ENCODE results near the gene RBM47. TPM values are rescaled to one million over a fixed set of nuclear protein-coding genes. Genes with fewer than 3 reads are reported as not detected.

RBM47 gene
- total RNA-seq, 1 donor from 2014 or later = 3.8 TPM

GRCh38 chr4:40626183-40626990, 3.3 kb downstream of the RBM47 start:
- intact Hi-C loops (cut with micrococcal nuclease) = loop anchor here (1.0 kb wide), 1 partner anchor 93 kb away; no protein-coding TSS in a partner anchor

DNA sequence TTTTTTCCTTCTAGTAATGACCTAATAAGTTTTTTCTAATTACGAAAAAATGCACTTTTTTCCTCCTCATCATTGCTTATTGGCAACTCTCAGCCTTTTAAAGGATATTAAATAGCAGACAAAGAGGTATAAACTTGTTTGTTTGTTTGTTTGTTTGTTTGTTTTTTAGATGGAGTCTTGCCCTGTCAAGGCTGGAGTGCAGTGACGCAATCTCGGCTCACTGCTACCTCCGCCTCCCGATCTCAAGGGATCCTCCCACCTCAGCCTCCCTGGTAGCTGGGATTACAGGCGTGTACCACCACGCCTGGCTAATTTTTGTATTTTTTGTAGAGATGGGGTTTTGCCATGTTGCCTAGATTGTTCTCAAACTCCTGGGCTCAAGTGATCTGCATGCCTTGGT, 6.0 kb downstream of the RBM47 start:
- intact Hi-C loops (cut with micrococcal nuclease) = no loop called here

DNA sequence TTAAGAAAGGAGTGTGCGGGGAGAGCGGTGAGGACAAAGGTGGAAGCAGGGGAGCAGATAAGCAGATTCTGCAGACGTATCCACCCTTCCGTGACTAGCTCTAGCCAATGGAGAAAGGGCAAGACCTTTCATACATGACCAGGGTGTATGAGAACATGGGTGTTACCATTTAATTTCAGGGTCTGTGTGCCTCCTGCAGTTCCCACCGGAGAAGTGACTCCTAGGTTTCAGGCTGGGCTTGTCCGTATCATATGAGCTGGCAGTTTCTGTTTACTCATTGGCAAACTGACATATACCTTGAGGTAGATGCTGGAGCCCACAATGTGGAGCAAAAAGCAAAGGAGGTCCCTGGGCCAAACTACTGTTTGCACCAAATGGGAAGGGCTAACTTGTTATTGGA, 6.8 kb downstream of the RBM47 start:
- intact Hi-C loops (cut with micrococcal nuclease) = no loop called here

GRCh38 chr4:40621592-40622512, 7.8 kb downstream of the RBM47 start:
- intact Hi-C loops (cut with micrococcal nuclease) = no loop called here

DNA sequence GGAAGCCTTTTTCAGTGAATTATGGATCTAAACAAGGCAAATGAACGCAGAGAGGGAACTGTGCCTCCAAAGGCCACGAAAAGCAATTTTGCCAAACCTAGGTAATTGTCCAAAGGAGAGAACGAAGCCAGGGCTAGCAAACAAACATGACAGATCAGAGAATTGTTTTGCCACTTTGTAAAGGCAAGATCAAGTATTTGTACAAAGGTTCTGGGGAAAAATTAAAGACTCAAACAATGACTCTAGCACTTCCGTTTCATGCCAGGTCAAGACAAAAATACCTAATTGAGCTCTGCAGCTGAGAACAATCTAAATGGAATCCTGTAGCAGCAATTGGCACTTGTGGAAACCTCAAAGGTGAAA, 8.5 kb downstream of the RBM47 start:
- intact Hi-C loops (cut with micrococcal nuclease) = no loop called here

- intact Hi-C loops (cut with micrococcal nuclease) = no loop called here
These were observed 10.1 kb downstream of the RBM47 start for GRCh38 chr4:40619600-40619999.

DNA sequence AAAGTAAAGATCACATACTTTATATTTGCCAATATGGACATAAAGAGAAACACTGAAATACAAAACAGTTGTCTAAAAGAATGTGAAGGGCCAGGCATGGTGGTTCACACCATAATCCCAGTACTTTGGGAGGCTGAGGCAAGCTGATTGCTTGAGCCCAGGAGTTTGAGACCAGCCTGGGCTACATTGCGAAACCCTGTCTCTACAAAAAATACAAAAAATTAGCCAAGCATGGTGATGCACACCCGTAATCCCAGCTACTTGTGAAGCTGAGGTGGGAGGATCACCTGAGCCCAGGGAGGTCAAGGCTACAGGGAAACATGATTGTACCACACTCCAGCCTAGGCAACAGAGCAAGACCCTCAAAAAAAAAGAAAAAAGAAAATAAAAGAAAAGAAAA, 11.8 kb downstream of the RBM47 start:
- intact Hi-C loops (cut with micrococcal nuclease) = no loop called here

GRCh38 chr4:40614031-40614430, 15.6 kb downstream of the RBM47 start:
- intact Hi-C loops (cut with micrococcal nuclease) = no loop called here

GRCh38 chr4:40613456-40613855, 16.2 kb downstream of the RBM47 start:
- intact Hi-C loops (cut with micrococcal nuclease) = no loop called here

- intact Hi-C loops (cut with micrococcal nuclease) = no loop called here
These were observed 16.8 kb downstream of the RBM47 start for GRCh38 chr4:40612831-40613230.

DNA sequence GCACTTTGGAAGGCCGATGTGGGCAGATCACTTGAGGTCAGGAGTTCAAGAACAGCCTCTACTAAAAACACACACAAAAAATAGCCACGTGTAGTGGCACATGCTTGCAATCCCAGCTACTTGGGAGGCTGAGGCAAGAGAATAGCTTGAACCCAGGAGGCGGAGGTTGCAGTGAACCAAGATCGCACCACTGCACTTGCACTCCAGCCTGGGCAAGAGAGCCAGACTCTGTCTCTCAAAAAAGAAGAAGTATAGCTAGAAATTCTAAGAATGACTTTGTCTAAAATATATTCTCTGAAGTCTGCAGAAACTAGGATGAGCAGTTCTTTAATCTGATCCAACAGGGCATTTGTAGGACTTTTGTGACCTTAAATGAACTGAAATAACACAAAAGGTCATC, 17.4 kb downstream of the RBM47 start:
- intact Hi-C loops (cut with micrococcal nuclease) = no loop called here

GRCh38 chr4:40608628-40609027, 21.0 kb downstream of the RBM47 start:
- intact Hi-C loops (cut with micrococcal nuclease) = no loop called here

DNA sequence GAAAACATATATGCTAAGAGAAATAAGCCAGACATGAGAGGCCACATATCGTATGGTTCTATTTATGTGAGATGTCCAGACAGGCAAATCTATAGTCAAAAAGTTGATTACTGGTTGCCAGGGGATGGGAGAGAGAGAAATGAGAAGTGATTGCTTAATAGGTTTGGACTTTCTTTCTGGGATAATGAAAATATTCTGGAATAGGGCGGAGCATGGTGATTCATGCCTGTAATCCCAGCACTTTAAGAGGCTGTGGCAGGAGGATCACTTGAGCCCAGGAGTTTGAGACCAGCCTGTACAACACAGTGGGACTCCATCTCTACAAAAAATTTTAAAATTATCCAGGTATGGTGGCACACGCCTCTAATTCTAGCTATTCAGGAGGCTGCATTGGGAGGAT, 22.4 kb downstream of the RBM47 start:
- intact Hi-C loops (cut with micrococcal nuclease) = no loop called here

- intact Hi-C loops (cut with micrococcal nuclease) = no loop called here
These were observed 23.4 kb downstream of the RBM47 start for GRCh38 chr4:40606239-40606767.

DNA sequence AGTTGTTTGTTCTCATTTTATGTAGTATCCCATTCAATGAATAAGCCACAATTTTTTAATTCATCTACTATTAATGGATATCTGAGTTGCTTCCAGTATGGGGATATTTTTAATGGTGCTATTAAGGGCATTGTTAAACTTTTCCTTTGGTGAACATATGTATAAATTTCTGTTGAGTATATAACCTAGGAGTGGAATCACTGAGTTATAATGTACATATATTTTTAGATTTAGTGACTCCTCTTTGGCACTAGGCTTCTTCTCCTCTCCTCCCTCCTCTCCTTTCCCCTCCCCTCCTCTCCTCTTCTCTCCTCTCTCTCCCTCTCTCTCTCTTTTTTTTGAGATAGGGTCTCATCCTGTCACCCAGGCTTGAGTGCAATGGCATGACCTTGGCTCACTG, 26.4 kb downstream of the RBM47 start:
- intact Hi-C loops (cut with micrococcal nuclease) = no loop called here

- intact Hi-C loops (cut with micrococcal nuclease) = no loop called here
These were observed 28.0 kb downstream of the RBM47 start for GRCh38 chr4:40601641-40602040.

DNA sequence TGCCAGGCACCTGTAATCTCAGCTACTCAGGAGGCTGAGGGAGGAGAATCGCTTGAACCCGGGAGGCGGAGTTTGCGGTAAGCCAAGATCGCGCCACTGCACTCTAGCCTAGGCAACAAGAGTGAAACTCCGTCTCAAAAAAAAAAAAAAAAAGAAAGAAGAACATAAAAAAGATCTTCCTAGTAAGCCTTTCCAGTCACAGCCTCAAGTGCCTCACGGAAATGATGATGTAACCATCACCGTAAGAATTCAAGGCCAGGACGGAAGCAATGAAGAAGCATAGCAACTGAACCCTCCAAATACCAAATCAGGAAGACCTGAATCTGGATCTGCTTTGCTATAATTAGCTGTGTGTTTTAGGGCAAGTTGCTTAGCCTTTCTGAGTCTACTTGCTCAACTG, 28.8 kb downstream of the RBM47 start:
- intact Hi-C loops (cut with micrococcal nuclease) = no loop called here

- intact Hi-C loops (cut with micrococcal nuclease) = no loop called here
These were observed 30.2 kb downstream of the RBM47 start for GRCh38 chr4:40599431-40599830.

DNA sequence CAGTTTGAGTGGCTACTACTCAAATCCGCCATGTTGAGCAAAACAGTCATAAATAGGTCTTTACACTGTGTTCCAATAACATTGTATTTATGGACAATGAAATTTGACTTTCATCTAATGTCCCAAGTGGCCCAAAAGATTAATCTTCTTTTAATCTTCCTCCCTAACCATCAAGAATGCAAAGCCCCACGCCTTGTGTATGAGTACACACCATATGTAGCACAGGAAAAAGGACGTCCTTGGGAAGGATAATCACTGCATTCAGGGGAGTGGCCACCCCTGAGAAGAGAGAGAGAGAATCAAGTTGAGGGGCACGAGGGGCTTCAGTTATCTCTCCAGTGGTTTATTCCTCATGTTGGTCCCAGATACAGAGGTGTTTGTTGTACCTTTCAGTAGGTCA, 33.1 kb downstream of the RBM47 start:
- intact Hi-C loops (cut with micrococcal nuclease) = no loop called here

DNA sequence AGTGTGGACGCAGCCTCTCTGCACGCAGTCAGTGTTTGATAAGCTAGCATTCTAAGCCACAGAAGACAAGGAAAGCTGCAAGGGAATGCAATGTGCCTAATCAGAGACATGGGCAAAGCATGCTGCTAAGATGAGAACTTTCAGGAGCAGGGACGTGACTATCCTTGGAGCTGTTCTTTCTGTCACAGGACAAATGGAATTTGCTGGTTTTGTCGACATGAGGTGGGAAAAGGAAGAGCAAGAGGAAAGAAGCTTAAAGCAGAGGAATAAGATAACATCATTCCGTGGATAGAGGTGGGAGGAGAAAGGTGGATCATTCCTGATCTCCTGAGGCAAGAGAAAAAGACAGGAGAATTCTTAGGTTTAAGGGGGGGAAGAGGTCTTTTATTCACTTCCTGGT, 33.7 kb downstream of the RBM47 start:
- intact Hi-C loops (cut with micrococcal nuclease) = no loop called here

DNA sequence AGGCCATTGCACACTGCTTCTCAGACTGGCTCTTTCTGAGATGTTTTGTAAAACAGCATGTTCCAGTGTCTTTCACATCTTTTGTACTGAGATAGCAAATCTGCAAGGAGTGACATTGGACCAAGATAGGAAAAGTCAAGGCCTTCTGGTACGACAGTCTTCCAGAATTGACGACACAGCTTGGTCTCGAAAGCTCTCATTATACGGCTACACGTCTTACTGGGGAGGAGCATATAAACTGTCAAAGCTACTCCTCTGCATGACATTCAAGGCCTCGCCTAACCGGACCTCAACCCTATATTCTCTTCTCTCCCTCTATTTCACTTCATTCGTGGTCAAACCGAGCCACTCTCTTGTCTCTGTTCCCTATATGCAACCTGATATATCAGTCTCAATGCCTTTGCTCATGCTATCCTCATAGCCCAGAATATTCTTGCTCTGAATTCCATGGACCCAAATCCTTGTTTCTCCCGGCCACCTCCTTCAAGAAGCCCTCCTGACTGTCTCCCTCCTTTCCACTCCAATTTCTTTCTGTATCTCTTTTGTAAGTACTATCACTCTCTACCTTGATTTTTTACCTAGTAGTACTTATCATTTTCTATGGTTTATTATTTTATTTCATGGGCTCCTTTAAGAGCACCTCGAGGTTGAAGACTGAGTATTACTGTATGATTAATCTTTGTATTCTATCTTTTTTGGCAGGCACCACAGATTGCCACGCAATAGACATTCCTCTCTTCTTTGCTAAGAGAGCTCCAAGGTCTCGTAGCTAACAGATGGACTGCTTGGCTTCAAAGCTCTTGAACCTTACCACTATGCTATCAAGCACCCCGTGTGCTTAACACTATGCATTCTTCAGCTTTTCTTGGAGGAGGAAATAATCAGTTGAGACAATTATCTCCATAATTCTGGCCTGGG, 35.1 kb downstream of the RBM47 start:
- intact Hi-C loops (cut with micrococcal nuclease) = no loop called here

Data from T-helper 1 cell treated with Interleukin-12 subunit alpha and Interleukin-12 subunit beta and Interleukin-4 antibody, amounts not matched to agents 30 ng/mL and 1 ng/mL, for 36 hours (primary cell).